SK-N-SH (cell line): ENCODE results near the gene SERPINB8. TPM values are rescaled to one million over a fixed set of nuclear protein-coding genes. Genes with fewer than 3 reads are reported as not detected.

ENCODE experiments used
- CTCF ChIA-PET: fragments of 300-600, 350-600 bp; formaldehyde crosslinking; extraction: SDS; loops from one replicate; lab custom pipeline; 2021; lab: Yijun Ruan, JAX
- POLR2A ChIA-PET: fragments of 350-600 bp; sonication (Branson Sonifier 250); formaldehyde crosslinking; extraction: SDS; loops from one replicate; lab custom pipeline; 2020; ENCODE audit warnings: antibody characterized with exemption, inconsistent platforms; lab: Yijun Ruan, JAX
- DNase-seq: peaks from one replicate; pipeline ENCODE4 v3.0.0; 2012
- H2AFZ ChIP-seq: fragments of 200-600 bp; sonication (generic); 2 replicates; pipeline ENCODE4 v1.8.1; 2016; ENCODE audit warnings: antibody characterized with exemption, mild to moderate bottlenecking, low read depth
- H3F3A ChIP-seq: fragments of 200-600 bp; sonication (generic); replicated peaks from 2 replicates; pipeline ENCODE3; 2016; ENCODE audit warnings: antibody characterized with exemption, mild to moderate bottlenecking; ENCODE audit not compliant: insufficient read depth
- H3K27ac ChIP-seq, 2 experiments: fragments of 200-500 bp in 1 of 2; fragments of 200-600 bp in 1 of 2; sonication (Bioruptor generic) in 1 of 2; sonication (generic), shearing (Covaris generic) in 1 of 2; 2 replicates each; pipeline versions ENCODE4 v1.5.1 to v1.6.1; 2014 to 2016; ENCODE audit warnings: low read depth in 2 of 2, inconsistent platforms in 1 of 2, low read length in 1 of 2, mild to moderate bottlenecking in 1 of 2, mixed read lengths in 1 of 2
- H3K27me3 ChIP-seq: fragments of 200-600 bp; sonication (generic), shearing (Covaris generic); 2 replicates; pipeline ENCODE4 v1.6.1; 2016; ENCODE audit warnings: mixed run types; ENCODE audit not compliant: insufficient read depth
- H3K36me3 ChIP-seq, 2 experiments: fragments of 200-500 bp in 1 of 2; fragments of 200-600 bp in 1 of 2; sonication (Bioruptor generic) in 1 of 2; sonication (generic) in 1 of 2; replicated peaks in 1 of 2; 2 replicates each; pipeline versions ENCODE3 to v1.5.1; 2014 to 2016; ENCODE audit warnings: low read length in 1 of 2, mild to moderate bottlenecking in 1 of 2; ENCODE audit not compliant: insufficient read depth in 2 of 2, control insufficient read depth in 1 of 2
- H3K4me1 ChIP-seq, 2 experiments: fragments of 200-500 bp in 1 of 2; fragments of 200-600 bp in 1 of 2; sonication (Bioruptor generic) in 1 of 2; sonication (generic), shearing (Covaris generic) in 1 of 2; 2 replicates each; pipeline versions ENCODE4 v1.5.1 to v1.6.1; 2014 to 2016; ENCODE audit warnings: low read depth in 1 of 2, low read length in 1 of 2, mixed run types in 1 of 2; ENCODE audit not compliant: insufficient read depth in 2 of 2, control insufficient read depth in 1 of 2
- H3K4me2 ChIP-seq: fragments of 200-600 bp; sonication (generic), shearing (Covaris generic); 2 replicates; pipeline ENCODE4 v1.6.1; 2017; ENCODE audit warnings: mixed run types
- H3K4me3 ChIP-seq, 2 experiments: fragments of 200-500 bp in 1 of 2; fragments of 200-600 bp in 1 of 2; sonication (Bioruptor generic) in 1 of 2; sonication (generic), shearing (Covaris generic) in 1 of 2; 2 replicates each; pipeline versions ENCODE4 v1.5.1 to v1.8.1; 2014 to 2016; ENCODE audit warnings: low read depth in 2 of 2, inconsistent platforms in 1 of 2, low read length in 1 of 2, mild to moderate bottlenecking in 1 of 2, mixed read lengths in 1 of 2, moderate library complexity in 1 of 2
- H3K79me2 ChIP-seq: fragments of 200-600 bp; sonication (generic); 2 replicates; pipeline ENCODE4 v1.8.1; 2017; ENCODE audit warnings: mild to moderate bottlenecking; ENCODE audit not compliant: insufficient read depth
- H3K9ac ChIP-seq: fragments of 200-600 bp; sonication (generic); 2 replicates; pipeline ENCODE4 v1.6.1; 2017; ENCODE audit warnings: mixed run types
- H3K9me2 ChIP-seq: fragments of 200-600 bp; sonication (generic); 2 replicates; pipeline ENCODE4 v1.6.1; 2017; ENCODE audit warnings: mixed run types
- H3K9me3 ChIP-seq: fragments of 200-600 bp; sonication (generic); 2 replicates; pipeline ENCODE4 v1.6.1; 2017; ENCODE audit warnings: mixed run types, mild to moderate bottlenecking, moderate library complexity
- H4K20me1 ChIP-seq: fragments of 200-600 bp; sonication (generic); 2 replicates; pipeline ENCODE4 v1.6.1; 2017; ENCODE audit warnings: mild to moderate bottlenecking, mixed run types; ENCODE audit not compliant: insufficient read depth
- CHD2 ChIP-seq: fragments of 150-350 bp; IDR thresholded peaks from 2 replicates; pipeline ENCODE4 v1.6.1; 2018; ENCODE audit warnings: low read length; ENCODE audit not compliant: partially characterized antibody
- ELF1 ChIP-seq: IDR thresholded peaks from 2 replicates; pipeline ENCODE4 v1.4.0; 2012
- EZH2phosphoT487 ChIP-seq: fragments of 200-600 bp; sonication (generic); IDR thresholded peaks from 2 replicates; pipeline ENCODE4 v1.6.1; 2017; ENCODE audit warnings: low read depth, mixed run types, mild to moderate bottlenecking, antibody characterized with exemption, moderate library complexity, borderline replicate concordance
- FOSL2 ChIP-seq: IDR thresholded peaks from 2 replicates; pipeline ENCODE4 v1.4.0; 2012; ENCODE audit warnings: low read depth, mild to moderate bottlenecking, moderate library complexity, borderline replicate concordance
- FOXJ3 ChIP-seq: sonication (generic); formaldehyde crosslinking; IDR thresholded peaks from 2 replicates; pipeline ENCODE4 v1.5.1; 2020; ENCODE audit warnings: mild to moderate bottlenecking, missing genetic modification reagents
- FOXM1 ChIP-seq: IDR thresholded peaks from 2 replicates; pipeline ENCODE4 v1.4.0; 2012; ENCODE audit warnings: low read depth, mild to moderate bottlenecking
- MEF2A ChIP-seq: IDR thresholded peaks from 2 replicates; pipeline ENCODE4 v1.4.0; 2012; ENCODE audit warnings: low read depth, borderline replicate concordance
- MXI1 ChIP-seq: IDR thresholded peaks from 2 replicates; pipeline ENCODE4 v1.6.1; 2012; ENCODE audit warnings: mild to moderate bottlenecking, low read depth, low read length, improper control_type of control experiment
- NFIC ChIP-seq: IDR thresholded peaks from 2 replicates; pipeline ENCODE4 v1.4.0; 2012; ENCODE audit warnings: borderline replicate concordance
- RAD21 ChIP-seq: IDR thresholded peaks from 2 replicates; pipeline ENCODE4 v1.6.1; 2012; ENCODE audit warnings: mild to moderate bottlenecking, low read length
- RFX5 ChIP-seq: IDR thresholded peaks from 2 replicates; pipeline ENCODE4 v1.6.1; 2012; ENCODE audit warnings: mild to moderate bottlenecking, improper control_type of control experiment, low read length
- SMC3 ChIP-seq: IDR thresholded peaks from 2 replicates; pipeline ENCODE4 v1.6.1; 2012; ENCODE audit warnings: low read depth, low read length, improper control_type of control experiment
- TCF12 ChIP-seq: IDR thresholded peaks from 2 replicates; pipeline ENCODE4 v1.4.0; 2012
- WGBS: methylation state at CpG from one replicate; pipeline ENCODE4 v1.1.6; 2017; ENCODE audit warnings: low lambda C conversion rate; 5-methylcytosine and 5-hydroxymethylcytosine counted together
- polyA plus RNA-seq, 3 experiments: library from polyadenylated mRNA; depleted of rRNA; stranded (reverse); fragments of >200 nt; gene quantifications; 2 replicates each; pipeline ENCODE4 v1.2.3, GENCODE V29; 2012
- TF ChIP-seq, protein P1 (sequence below): IDR thresholded peaks from 2 replicates; pipeline ENCODE4 v1.4.0; 2012; ENCODE audit warnings: low read depth
- TF ChIP-seq, protein P2 (sequence below): IDR thresholded peaks from 2 replicates; pipeline ENCODE4; 2012
- TF ChIP-seq, protein P3 (sequence below): IDR thresholded peaks from 2 replicates; pipeline ENCODE4 v1.4.0; 2012; ENCODE audit warnings: low read depth, borderline replicate concordance
- TF ChIP-seq, protein P4 (sequence below): fragments of 200-600 bp; sonication (generic); IDR thresholded peaks from 2 replicates; pipeline ENCODE4 v1.6.1; 2017; ENCODE audit warnings: antibody characterized with exemption, mild to moderate bottlenecking, moderate library complexity

Gene SERPINB8
- polyA plus RNA-seq, 1 of the 3 experiments (the other 2 are of a cell fraction), result 3.4 TPM

DNA sequence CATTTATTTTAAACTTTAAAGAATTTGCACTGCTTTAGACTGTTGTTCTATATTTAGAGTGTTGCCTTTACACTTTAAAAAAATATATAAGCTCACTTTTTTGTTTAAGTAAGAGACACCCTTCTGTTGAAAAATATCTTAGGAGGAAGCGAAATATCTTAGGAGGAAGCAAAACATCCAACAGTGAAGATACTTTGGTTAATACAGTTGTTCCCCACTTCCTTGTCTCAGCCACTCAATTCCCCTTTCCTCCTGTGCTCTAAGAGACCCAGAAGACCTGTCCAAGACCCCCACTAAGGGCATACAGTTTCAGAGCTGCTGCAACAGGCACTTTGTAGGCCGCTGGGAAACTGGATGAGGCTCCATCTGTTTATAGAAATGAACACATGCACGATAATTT is 5.7 kb downstream of the SERPINB8 start:
- Histone ChIP-seq H3K9me2 (no peaks in the 10 kb centered on the region), H2AFZ (no peak overlapping the region), H3K27ac (no peak overlapping the region)
- TF ChIP-seq MXI1 (no peak), EZH2phosphoT487 (no peak), NFIC (no peak), TCF12 (no peak), RFX5 (no peak), MEF2A (no peak), CHD2 (no peak), ELF1 (no peak), FOXJ3 (CRISPR knock-in tag) (no peak), FOSL2 (no peak), FOXM1 (no peak)
- TF ChIP-seq, protein P1, sequence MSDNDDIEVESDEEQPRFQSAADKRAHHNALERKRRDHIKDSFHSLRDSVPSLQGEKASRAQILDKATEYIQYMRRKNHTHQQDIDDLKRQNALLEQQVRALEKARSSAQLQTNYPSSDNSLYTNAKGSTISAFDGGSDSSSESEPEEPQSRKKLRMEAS, result no peak
- TF ChIP-seq, protein P2, sequence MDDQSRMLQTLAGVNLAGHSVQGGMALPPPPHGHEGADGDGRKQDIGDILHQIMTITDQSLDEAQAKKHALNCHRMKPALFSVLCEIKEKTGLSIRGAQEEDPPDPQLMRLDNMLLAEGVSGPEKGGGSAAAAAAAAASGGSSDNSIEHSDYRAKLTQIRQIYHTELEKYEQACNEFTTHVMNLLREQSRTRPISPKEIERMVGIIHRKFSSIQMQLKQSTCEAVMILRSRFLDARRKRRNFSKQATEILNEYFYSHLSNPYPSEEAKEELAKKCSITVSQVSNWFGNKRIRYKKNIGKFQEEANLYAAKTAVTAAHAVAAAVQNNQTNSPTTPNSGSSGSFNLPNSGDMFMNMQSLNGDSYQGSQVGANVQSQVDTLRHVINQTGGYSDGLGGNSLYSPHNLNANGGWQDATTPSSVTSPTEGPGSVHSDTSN, result no peak
- TF ChIP-seq, all 33 proteins: peak for 0
- Histone ChIP-seq H3K9ac (no peak overlapping the region), H3K36me3 (no peaks in the 10 kb centered on the region), H3K4me2 (no peak overlapping the region), H3K79me2 (peaks cover 20% of the 10 kb centered on the region), H3K4me1 (peaks cover 0 to 3% of the 10 kb centered on the region in 2 experiments; a peak in 2 of 4 replicates), H3K9me3 (no peaks in the 10 kb centered on the region), H4K20me1 (no peaks in the 10 kb centered on the region), H3K4me3 (no peak overlapping the region), H3K27me3 (no peaks in the 10 kb centered on the region), H3F3A (no peaks in the 10 kb centered on the region)
- WGBS, result 58% methylated on average over 3 of the region's 3 CpGs
- ChIA-PET CTCF (interaction anchor here (0.8 to 4.2 kb wide), 6 partner anchors 12 to 457 kb away, joined by 3 to 17 read pairs (median 4); no protein-coding TSS in a partner anchor), POLR2A (no interaction called here)
- no peak for DNase-seq

DNA sequence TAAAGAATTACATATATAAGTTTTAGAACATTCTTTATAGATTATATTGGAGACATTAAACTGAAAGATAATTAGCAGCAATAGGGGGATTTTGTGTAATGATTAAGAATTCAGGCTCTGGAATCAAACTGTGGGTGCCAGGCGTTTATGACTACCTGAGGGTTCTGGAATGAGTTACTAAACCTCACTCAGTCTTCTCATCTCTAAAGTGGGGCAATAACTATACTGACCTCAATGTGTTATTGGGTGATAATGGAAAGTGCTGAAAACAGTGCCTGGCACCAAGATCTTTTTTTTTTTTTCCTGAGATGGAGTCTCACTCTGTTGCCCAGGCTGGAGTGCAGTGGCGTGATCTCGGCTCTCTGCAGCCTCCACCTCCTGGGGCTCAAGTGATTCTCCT is 7.2 kb downstream of the SERPINB8 start:
- Histone ChIP-seq H3K9me3 (no peaks in the 10 kb centered on the region), H3K27me3 (no peaks in the 10 kb centered on the region), H3K79me2 (peaks cover 13% of the 10 kb centered on the region), H3K4me1 (no peaks in the 10 kb centered on the region; a peak in 2 of 4 replicates), H3K9me2 (no peaks in the 10 kb centered on the region), H3K4me3 (no peak overlapping the region), H3K4me2 (no peak overlapping the region)
- 86% methylated on average over 3 of the region's 3 CpGs for whole genome bisulfite sequencing
- TF ChIP-seq, protein P2, result no peak
- TF ChIP-seq RAD21 (no peak), SMC3 (no peak), FOXM1 (no peak), MEF2A (no peak), RFX5 (no peak)
- TF ChIP-seq, protein P3, sequence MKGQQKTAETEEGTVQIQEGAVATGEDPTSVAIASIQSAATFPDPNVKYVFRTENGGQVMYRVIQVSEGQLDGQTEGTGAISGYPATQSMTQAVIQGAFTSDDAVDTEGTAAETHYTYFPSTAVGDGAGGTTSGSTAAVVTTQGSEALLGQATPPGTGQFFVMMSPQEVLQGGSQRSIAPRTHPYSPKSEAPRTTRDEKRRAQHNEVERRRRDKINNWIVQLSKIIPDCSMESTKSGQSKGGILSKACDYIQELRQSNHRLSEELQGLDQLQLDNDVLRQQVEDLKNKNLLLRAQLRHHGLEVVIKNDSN, result no peak
- TF ChIP-seq, protein P4, sequence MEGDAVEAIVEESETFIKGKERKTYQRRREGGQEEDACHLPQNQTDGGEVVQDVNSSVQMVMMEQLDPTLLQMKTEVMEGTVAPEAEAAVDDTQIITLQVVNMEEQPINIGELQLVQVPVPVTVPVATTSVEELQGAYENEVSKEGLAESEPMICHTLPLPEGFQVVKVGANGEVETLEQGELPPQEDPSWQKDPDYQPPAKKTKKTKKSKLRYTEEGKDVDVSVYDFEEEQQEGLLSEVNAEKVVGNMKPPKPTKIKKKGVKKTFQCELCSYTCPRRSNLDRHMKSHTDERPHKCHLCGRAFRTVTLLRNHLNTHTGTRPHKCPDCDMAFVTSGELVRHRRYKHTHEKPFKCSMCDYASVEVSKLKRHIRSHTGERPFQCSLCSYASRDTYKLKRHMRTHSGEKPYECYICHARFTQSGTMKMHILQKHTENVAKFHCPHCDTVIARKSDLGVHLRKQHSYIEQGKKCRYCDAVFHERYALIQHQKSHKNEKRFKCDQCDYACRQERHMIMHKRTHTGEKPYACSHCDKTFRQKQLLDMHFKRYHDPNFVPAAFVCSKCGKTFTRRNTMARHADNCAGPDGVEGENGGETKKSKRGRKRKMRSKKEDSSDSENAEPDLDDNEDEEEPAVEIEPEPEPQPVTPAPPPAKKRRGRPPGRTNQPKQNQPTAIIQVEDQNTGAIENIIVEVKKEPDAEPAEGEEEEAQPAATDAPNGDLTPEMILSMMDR, result no peak
- TF ChIP-seq, all 33 proteins: peak for 0
- no peak overlapping the region for H3K9ac ChIP-seq
- no peak for DNase-seq
- POLR2A ChIA-PET, result no interaction called here
- H4K20me1 ChIP-seq, result no peaks in the 10 kb centered on the region
- H3K36me3 ChIP-seq, result no peaks in the 10 kb centered on the region
- CTCF ChIA-PET, result interaction anchor here (2.8 to 4.2 kb wide), 2 partner anchors 13 to 18 kb away, joined by 15 to 17 read pairs; no protein-coding TSS in a partner anchor
- no peak overlapping the region for H3K27ac ChIP-seq
- no peak overlapping the region for H2AFZ ChIP-seq
- H3F3A ChIP-seq, result no peaks in the 10 kb centered on the region
